NOMO-1 treated with DMSO at 0.1 percent for 48 hours (cell line): ENCODE data around the gene GPC3.
"Not testable (repeated sequence)": the region's sequence is repeated elsewhere in the genome, so short reads cannot be mapped to it uniquely, and the experiment has no call there.

Experiments used
- DNase-seq: peaks from one replicate; lab custom pipeline; 2025; ENCODE audit not compliant: unreplicated experiment; lab: John Stamatoyannopoulos, UW

Gene GPC3

DNA sequence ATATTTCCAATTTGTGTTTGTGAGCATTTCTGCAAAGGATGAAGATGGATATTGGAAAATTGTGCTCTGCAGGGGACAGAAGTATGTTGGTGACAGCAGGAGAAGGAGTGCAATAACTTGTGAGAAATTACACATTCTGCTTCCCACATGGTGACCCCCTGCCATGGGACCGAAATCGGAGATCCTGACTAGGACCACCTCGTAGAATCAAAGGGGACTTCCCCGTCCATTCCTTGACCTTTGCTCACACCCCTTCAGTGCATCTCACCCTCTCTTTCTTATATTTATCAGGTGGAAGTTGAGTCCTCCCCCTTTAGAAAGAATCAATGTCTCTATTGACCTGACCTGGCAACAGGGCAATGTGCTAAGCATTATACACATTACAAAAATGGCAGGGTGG lies 451.2 kb downstream of the GPC3 start:
- DNase-seq, result no peak

GRCh38 chrX:133533249-133533648 lies 452.1 kb downstream of the GPC3 start:
- DNase-seq, result no peak

DNA sequence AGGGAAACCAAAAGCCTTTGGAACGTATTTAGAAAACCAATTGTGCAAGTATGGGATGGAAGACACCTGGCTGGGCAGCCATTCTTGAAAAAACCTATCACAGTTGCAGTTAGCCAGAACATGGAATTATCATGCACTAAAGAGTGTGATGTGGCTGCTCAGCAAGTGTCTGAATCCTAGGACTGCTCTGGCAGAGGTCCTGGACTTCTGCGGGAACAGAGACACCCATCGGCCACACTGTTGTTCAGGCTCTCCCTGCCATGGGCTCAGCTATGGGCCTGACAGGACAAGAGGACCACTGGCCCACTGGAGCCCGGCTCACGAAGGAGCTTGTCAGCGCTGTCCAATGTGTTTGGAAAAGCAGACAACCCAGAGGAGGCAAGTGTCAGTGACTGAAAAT lies 454.4 kb downstream of the GPC3 start:
- DNase-seq, result no peak

GRCh38 chrX:133529578-133529977 lies 455.8 kb downstream of the GPC3 start:
- no peak for DNase-seq

GRCh38 chrX:133527825-133528224 lies 457.6 kb downstream of the GPC3 start:
- no peak for DNase-seq

GRCh38 chrX:133527415-133527814 lies 458.0 kb downstream of the GPC3 start:
- no peak for DNase-seq

- not testable (repeated sequence) for DNase-seq
Observed at GRCh38 chrX:133526773-133527172, 458.6 kb downstream of the GPC3 start.

DNA sequence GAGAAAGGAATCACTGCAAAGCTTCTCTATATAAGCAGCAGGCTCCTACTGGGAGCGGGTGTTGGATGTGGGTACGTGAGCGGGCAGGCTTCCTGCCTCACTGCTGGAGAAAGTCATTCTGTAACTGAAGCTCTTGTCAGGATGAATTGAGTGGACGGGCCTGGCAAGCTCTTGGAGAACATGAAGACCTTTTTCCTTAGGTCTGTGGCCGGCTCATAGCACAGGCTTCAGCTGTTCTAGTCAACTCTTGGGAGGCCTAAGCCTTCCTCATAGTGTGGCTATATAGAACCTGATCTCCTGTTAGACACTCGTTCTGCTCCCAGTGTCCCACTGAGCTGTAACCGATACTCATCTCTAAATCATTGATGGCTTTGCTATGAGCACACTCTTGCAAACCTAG lies 461.9 kb downstream of the GPC3 start:
- DNase-seq, result no peak

GRCh38 chrX:133523081-133523487 lies 462.3 kb downstream of the GPC3 start:
- no peak for DNase-seq

DNA sequence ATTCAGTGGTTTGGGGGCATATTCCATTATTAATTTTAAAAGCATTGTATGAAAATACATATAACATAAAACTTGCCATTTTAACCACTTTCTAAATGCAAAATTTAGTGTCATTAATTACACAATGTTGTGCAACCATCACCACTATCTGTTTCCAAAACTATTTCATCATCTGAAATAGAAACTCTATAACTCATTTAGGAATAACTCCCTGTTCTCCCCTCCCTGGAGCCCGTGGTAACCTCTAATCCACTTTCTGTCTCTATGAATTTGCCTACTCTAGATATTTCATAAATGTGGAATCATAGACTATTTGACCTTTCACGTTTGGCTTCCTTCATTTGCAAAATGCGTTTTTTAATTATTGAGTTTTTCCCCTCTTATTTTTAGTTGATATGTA lies 468.7 kb downstream of the GPC3 start:
- peak; percentile 3 for DNase-seq

DNA sequence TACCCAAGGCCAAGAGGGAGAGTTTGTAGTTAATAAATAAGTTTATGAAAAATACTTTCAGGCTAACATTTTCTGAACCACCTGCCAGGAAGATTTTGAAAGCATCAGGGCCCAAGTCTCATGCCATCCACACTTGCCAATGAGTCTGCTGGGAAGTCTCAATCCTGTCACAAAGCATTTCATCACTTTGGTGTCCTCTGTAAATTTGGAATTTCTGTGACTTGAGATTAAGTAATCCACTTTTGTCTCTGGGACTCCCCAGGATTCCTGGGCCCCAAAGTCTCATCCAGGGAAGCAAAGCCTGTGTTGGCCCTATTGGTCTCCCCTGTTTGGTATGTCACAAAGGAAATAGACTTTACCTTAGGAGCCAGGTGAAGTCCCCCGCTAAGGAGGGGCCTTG lies 470.9 kb downstream of the GPC3 start:
- DNase-seq, result no peak

DNA sequence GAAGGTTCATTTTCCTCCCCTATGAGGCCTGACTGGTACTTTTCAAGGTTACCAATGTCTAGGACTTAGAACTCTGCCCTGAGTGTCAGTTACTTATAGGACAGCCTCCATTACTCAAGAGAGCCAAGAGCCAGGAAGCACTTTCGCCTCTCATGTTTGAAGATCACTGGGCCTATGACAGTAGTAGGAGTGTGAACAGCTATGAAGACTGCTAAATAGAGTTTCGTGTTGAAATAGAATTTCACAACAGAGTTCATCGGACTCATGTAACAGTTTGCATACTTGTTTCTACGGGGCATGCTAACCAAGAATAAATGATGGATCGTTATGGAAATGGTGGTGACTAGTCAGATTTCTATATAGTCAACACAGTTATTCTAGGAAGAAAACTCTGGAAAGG lies 472.3 kb downstream of the GPC3 start:
- peak; percentile 44 for DNase-seq

GRCh38 chrX:133511041-133511440 lies 474.4 kb downstream of the GPC3 start:
- DNase-seq, result no peak

- no peak for DNase-seq
Observed at GRCh38 chrX:133497356-133497755, 488.0 kb downstream of the GPC3 start.

DNA sequence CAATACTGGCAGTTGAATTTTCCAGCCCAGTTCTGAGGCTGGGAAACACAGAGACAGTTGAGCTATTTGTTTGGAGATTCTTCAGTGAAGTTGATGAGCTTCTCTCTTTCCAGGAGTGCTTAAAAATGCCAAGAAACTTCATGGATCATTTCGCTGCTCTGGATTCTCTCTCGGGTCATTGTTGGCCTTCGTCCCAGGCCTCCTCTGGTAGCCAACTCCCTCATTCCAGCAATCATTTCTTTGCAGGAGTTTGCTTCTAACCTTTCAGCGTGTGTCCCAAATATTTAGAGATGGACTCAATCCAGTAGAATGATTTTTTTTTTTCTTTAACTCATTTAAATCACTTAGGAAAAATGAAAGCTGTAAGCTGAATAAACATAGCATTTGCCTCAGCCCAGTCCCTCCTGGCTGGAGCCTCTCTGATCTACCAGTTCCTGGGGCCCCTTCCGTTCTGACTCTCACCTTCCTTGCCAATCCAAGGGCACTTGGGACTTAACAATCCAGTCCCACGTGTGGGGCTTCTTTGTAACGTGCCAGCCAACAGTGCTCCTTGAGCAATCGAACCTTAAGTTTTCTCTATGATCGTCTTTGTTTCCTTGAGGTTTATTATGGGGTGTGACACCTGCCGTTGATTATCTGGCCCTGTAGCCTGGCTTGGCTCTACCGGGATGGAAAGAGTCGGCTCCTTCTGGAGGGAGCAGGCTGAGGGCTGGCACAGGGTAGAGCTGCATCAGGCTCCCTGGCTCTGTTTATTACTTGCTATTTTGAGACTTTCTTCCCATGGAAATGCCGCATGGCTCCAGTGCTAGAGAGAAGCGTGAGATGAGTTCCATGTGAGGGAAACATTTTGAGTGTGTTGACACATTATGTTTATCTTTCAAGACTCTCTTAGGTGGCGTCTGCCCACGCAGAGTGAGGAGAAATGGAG lies 489.7 kb downstream of the GPC3 start:
- DNase-seq, result no peak

DNA sequence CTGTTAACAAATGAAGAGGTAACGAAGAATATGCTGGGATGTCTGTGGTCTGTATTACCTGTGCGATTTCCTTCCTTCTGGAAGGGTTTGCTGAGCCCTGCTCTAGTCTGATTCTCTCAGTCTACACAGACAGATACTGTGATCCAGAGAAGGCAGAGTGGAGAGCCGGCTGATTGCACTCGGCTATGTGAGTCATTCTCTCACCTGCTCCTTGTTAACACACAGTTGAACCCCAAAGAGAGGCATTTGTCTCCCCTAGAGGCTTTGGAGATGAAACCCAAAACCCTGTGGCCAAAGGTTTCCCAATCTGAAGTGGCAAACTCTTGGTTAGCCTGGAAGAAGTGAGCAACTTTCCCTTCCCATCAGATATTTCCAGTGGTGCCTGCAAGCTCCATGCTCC lies 492.0 kb downstream of the GPC3 start:
- no peak for DNase-seq

GRCh38 chrX:133490955-133491354 lies 494.4 kb downstream of the GPC3 start:
- no peak for DNase-seq
